ENCODE data around the gene GOT1. TPM values are rescaled to one million over a fixed set of nuclear protein-coding genes. Genes with fewer than 3 reads are reported as not detected.

The GOT1 gene
- total RNA-seq, 1 experiment from 2014 or later, result 65.7 TPM

GRCh38 chr10:99444383-99445045 is 14.1 kb upstream of the GOT1 start:
- CTCF ChIA-PET, result no interaction called here
- DNase-seq (ENCODE audit: low spot score), result no peak
- intact Hi-C loops (cut with micrococcal nuclease; ENCODE audit: unreplicated experiment), result no loop called here
- no TSS peak for BruUV-seq (replicated peaks)
- POLR2A ChIA-PET (ENCODE audit: low non-redundant PET), result no interaction called here
- no peak for TF ChIP-seq EZH2 (IDR thresholded peaks at IDR 0.05; ENCODE audit: borderline replicate concordance, low read depth, low read length, poor library complexity, severe bottlenecking)
- TF ChIP-seq, protein P1, sequence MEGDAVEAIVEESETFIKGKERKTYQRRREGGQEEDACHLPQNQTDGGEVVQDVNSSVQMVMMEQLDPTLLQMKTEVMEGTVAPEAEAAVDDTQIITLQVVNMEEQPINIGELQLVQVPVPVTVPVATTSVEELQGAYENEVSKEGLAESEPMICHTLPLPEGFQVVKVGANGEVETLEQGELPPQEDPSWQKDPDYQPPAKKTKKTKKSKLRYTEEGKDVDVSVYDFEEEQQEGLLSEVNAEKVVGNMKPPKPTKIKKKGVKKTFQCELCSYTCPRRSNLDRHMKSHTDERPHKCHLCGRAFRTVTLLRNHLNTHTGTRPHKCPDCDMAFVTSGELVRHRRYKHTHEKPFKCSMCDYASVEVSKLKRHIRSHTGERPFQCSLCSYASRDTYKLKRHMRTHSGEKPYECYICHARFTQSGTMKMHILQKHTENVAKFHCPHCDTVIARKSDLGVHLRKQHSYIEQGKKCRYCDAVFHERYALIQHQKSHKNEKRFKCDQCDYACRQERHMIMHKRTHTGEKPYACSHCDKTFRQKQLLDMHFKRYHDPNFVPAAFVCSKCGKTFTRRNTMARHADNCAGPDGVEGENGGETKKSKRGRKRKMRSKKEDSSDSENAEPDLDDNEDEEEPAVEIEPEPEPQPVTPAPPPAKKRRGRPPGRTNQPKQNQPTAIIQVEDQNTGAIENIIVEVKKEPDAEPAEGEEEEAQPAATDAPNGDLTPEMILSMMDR (conservative IDR thresholded peaks at IDR 0.05; ENCODE audit: low read depth, low read length), result no peak
- Histone ChIP-seq H3K36me3 (ENCODE audit: insufficient read depth, low read length, poor library complexity, severe bottlenecking) (no peaks in the 10 kb centered on the region), H3K27ac (ENCODE audit: low read depth, low read length, poor library complexity, severe bottlenecking) (no peak overlapping the region), H3K4me1 (ENCODE audit: insufficient read depth, low read length, poor library complexity, severe bottlenecking) (no peaks in the 10 kb centered on the region), H3K4me3 (ENCODE audit: low read depth, low read length, poor library complexity, severe bottlenecking) (no peak overlapping the region), H3K27me3 (replicated peaks; ENCODE audit: insufficient read depth, low read depth, low read length, poor library complexity) (peaks cover 22% of the 10 kb centered on the region), H3K9me3 (ENCODE audit: low read depth, low read length, poor library complexity, severe bottlenecking) (no peaks in the 10 kb centered on the region)

DNA sequence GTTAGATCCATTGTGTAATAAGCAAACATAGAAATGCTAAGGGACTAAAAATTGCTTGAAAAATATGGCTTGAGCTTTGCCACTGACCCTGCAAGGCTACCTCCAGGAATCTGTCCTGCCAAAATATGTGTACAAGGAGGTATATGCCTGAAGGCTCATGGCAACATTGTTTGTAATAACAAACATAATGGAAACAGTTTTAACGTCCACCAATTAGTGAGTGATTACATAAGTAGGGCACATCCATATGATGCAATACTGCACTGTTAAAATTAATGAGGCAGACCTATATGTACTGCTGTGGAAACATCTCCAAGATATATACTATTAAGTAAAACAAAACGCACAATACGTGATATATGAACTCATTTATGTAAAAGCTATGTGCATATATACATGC is 13.1 kb upstream of the GOT1 start:
- TF ChIP-seq, protein P1 (conservative IDR thresholded peaks at IDR 0.05; ENCODE audit: low read depth, low read length), result no peak
- TF ChIP-seq EZH2 (IDR thresholded peaks at IDR 0.05; ENCODE audit: borderline replicate concordance, low read depth, low read length, poor library complexity, severe bottlenecking), result no peak

GRCh38 chr10:99442394-99442793 is 12.0 kb upstream of the GOT1 start:
- ChIA-PET CTCF (no interaction called here), POLR2A (ENCODE audit: low non-redundant PET) (interaction anchor here (0.6 kb wide), 1 partner anchor 163 kb away, joined by 3 read pairs; no protein-coding TSS in a partner anchor)
- no peak overlapping the region for H3K4me3 ChIP-seq (ENCODE audit: low read depth, low read length, poor library complexity, severe bottlenecking)
- no peaks in the 10 kb centered on the region for H3K36me3 ChIP-seq (ENCODE audit: insufficient read depth, low read length, poor library complexity, severe bottlenecking)
- no peak for DNase-seq (ENCODE audit: low spot score)
- H3K4me1 ChIP-seq (ENCODE audit: insufficient read depth, low read length, poor library complexity, severe bottlenecking), result no peaks in the 10 kb centered on the region
- H3K27ac ChIP-seq (ENCODE audit: low read depth, low read length, poor library complexity, severe bottlenecking), result no peak overlapping the region
- peaks cover 8% of the 10 kb centered on the region for H3K27me3 ChIP-seq (replicated peaks; ENCODE audit: insufficient read depth, low read depth, low read length, poor library complexity)
- TF ChIP-seq, protein P1 (conservative IDR thresholded peaks at IDR 0.05; ENCODE audit: low read depth, low read length), result no peak
- TF ChIP-seq EZH2 (IDR thresholded peaks at IDR 0.05; ENCODE audit: borderline replicate concordance, low read depth, low read length, poor library complexity, severe bottlenecking), result no peak
- H3K9me3 ChIP-seq (ENCODE audit: low read depth, low read length, poor library complexity, severe bottlenecking), result no peaks in the 10 kb centered on the region
- intact Hi-C loops (cut with micrococcal nuclease; ENCODE audit: unreplicated experiment), result no loop called here
- BruUV-seq (replicated peaks), result no TSS peak

More for the DNA sequence above, 13.1 kb upstream of the GOT1 start:
- Histone ChIP-seq H3K9me3 (ENCODE audit: low read depth, low read length, poor library complexity, severe bottlenecking) (no peaks in the 10 kb centered on the region), H3K27ac (ENCODE audit: low read depth, low read length, poor library complexity, severe bottlenecking) (no peak overlapping the region), H3K36me3 (ENCODE audit: insufficient read depth, low read length, poor library complexity, severe bottlenecking) (no peaks in the 10 kb centered on the region), H3K4me3 (ENCODE audit: low read depth, low read length, poor library complexity, severe bottlenecking) (no peak overlapping the region), H3K27me3 (replicated peaks; ENCODE audit: insufficient read depth, low read depth, low read length, poor library complexity) (peaks cover 12% of the 10 kb centered on the region), H3K4me1 (ENCODE audit: insufficient read depth, low read length, poor library complexity, severe bottlenecking) (no peaks in the 10 kb centered on the region)
- intact Hi-C loops (cut with micrococcal nuclease; ENCODE audit: unreplicated experiment), result no loop called here
- no peak for DNase-seq (ENCODE audit: low spot score)
- ChIA-PET CTCF (no interaction called here), POLR2A (ENCODE audit: low non-redundant PET) (interaction anchor here (0.6 kb wide), 1 partner anchor 13 kb away, joined by 3 read pairs; the partner anchor contains the start of gene GOT1)
- BruUV-seq (replicated peaks), result no TSS peak

All from A673 (cell line).